ENCODE data around the gene GALT. TPM values are rescaled to one million over a fixed set of nuclear protein-coding genes. Genes with fewer than 3 reads are reported as not detected.
A peak's percentile ranks its signal among the peaks of the same experiment; 100 is the strongest.

GALT gene
- total and polyA plus RNA-seq, 5 experiments from 2014 or later = 38.2 to 181 (median 46.7) TPM

DNA sequence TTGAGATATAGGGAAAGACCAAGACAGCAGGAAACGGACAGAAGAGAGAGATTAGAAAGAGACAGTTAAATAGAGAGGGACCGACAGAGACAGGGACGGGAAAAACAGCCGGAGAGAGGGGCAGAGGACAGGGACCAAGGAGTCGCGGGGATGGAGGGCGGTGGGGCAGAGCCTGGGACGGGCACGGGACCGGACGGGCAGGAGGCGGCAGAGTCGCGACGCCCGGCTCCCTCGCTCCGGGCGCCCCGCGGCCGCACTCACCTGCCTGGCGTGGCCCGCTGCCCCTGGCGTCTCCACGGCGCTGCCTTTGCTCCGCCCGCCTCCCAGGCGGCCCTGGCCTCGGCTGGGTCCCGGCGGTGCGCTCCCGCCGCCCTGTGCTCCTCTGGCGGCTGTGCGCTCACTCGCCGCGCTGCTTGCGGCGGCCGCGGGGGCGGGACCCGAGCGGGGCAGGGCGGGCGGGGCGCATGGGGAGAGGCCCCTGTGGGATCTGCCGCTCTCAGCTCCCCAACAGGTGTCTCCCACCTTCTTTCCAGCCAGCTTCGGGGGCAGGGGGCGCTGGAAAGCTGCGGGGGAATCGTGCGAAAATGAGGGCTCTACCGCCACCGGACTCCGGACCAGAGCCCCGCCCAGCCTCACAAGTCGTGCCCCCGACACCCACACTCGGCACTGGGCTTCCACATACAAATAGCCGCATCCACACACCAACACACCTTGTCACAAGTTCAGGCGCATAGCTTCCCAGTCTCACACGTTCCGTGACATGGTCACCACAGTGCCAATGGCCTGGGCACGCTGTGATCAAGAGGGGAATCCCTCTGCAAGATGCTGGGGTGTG lies 17.6 kb upstream of the GALT start, which contains the start of gene ARID3C:
Gene ARID3C (minus strand): TSS at position 411 of the 835 bp plus-strand sequence. CDS start 1,052 bp downstream, outside the sequence.
- POLR2A ChIA-PET = interaction anchor here (0.6 to 1.3 kb wide), 6 partner anchors 8 to 1136 kb away, joined by 3 to 6 read pairs (median 4); partner anchors contain the start of genes DCTN3 and SIGMAR1
- H3K9me3 Mint-ChIP-seq = no peaks in the 10 kb centered on the region
- H3K27ac Mint-ChIP-seq = peak within 1 kb of the TSS in 6 of 10 donors; percentile 16 to 80 (median 48)
- peaks cover 0 to 3% (median 0%) of the 10 kb centered on the region in 3 donors for H3K36me3 Mint-ChIP-seq
- ATAC-seq (peak; percentile 89), DNase-seq (peak in 4 of 10 donors; percentile 29 to 55 (median 42))
- H3K27me3 Mint-ChIP-seq = peaks cover 22 to 66% (median 47%) of the 10 kb centered on the region in 5 donors
- peak within 1 kb of the TSS; percentile 78 to 95 (median 86) for H3K4me3 Mint-ChIP-seq
- H3K4me1 Mint-ChIP-seq = peaks cover 19 to 27% (median 22%) of the 10 kb centered on the region in 4 donors

GRCh38 chr9:34629491-34629808 lies 17.0 kb upstream of the GALT start:
- no peak for ATAC-seq
- H3K9me3 Mint-ChIP-seq = no peaks in the 10 kb centered on the region
- H3K27ac Mint-ChIP-seq = peak overlapping the region in 1 of 10 donors; percentile 80
- peaks cover 14 to 29% (median 22%) of the 10 kb centered on the region in 4 donors for H3K4me1 Mint-ChIP-seq
- POLR2A ChIA-PET = interaction anchor here (1.0 to 1.3 kb wide), 4 partner anchors 9 to 16 kb away, joined by 3 to 6 read pairs (median 4); partner anchors contain the start of genes DCTN3 and SIGMAR1
- H3K4me3 Mint-ChIP-seq = peak overlapping the region; percentile 73 to 89 (median 82)
- H3K27me3 Mint-ChIP-seq = peaks cover 18 to 63% (median 45%) of the 10 kb centered on the region in 5 donors
- no peak for DNase-seq
- peaks cover 0 to 3% (median 0%) of the 10 kb centered on the region in 3 donors for H3K36me3 Mint-ChIP-seq

- H3K36me3 Mint-ChIP-seq = peaks cover 0 to 7% (median 0%) of the 10 kb centered on the region in 3 donors
- H3K9me3 Mint-ChIP-seq = no peaks in the 10 kb centered on the region
- peak overlapping the region in 6 of 10 donors; percentile 24 to 89 (median 69) for H3K4me3 Mint-ChIP-seq
- POLR2A ChIA-PET = interaction anchor here (1.9 kb wide), 1 partner anchor 18 kb away, joined by 7 read pairs; the partner anchor contains the start of gene RPP25L
- H3K27me3 Mint-ChIP-seq = peaks cover 18 to 54% (median 39%) of the 10 kb centered on the region in 5 donors
- DNase-seq (no peak), ATAC-seq (no peak)
- H3K27ac Mint-ChIP-seq = peak overlapping the region in 3 of 10 donors; percentile 13 to 80 (median 33)
- peaks cover 18 to 38% (median 25%) of the 10 kb centered on the region in 4 donors for H3K4me1 Mint-ChIP-seq
Measured at GRCh38 chr9:34630402-34631154, 15.9 kb upstream of the GALT start.

- no peak for ATAC-seq
- Mint-ChIP-seq H3K27ac (peak overlapping the region in 1 of 10 donors; percentile 38), H3K36me3 (peaks cover 0 to 7% (median 0%) of the 10 kb centered on the region in 3 donors), H3K4me1 (peaks cover 27 to 48% (median 38%) of the 10 kb centered on the region in 4 donors), H3K9me3 (no peaks in the 10 kb centered on the region), H3K27me3 (peaks cover 6 to 28% (median 16%) of the 10 kb centered on the region in 5 donors), H3K4me3 (no peak overlapping the region)
- POLR2A ChIA-PET = interaction anchor here (0.7 to 5.5 kb wide), 5 partner anchors 11 to 60 kb away, joined by 3 to 51 read pairs (median 6); partner anchors contain the start of genes DCTN3, GALT and RPP25L
- DNase-seq = no peak
Measured at GRCh38 chr9:34633166-34633565, 13.3 kb upstream of the GALT start.

GRCh38 chr9:34633851-34634550 lies 12.5 kb upstream of the GALT start:
- DNase-seq (peak; percentile 61 to 86 (median 74)), ATAC-seq (peak; percentile 17 to 26)
- Mint-ChIP-seq H3K27me3 (peaks cover 2 to 19% (median 10%) of the 10 kb centered on the region in 5 donors), H3K36me3 (peaks cover 0 to 4% (median 0%) of the 10 kb centered on the region in 3 donors), H3K4me1 (peaks cover 26 to 49% (median 40%) of the 10 kb centered on the region in 4 donors), H3K9me3 (no peaks in the 10 kb centered on the region), H3K4me3 (peak overlapping the region in 3 of 10 donors; percentile 8 to 55 (median 24)), H3K27ac (peak overlapping the region in 3 of 10 donors; percentile 1 to 8 (median 2))
- POLR2A ChIA-PET = interaction anchor here (1.5 to 5.5 kb wide), 4 partner anchors 11 to 22 kb away, joined by 3 to 51 read pairs (median 12); partner anchors contain the start of genes DCTN3, GALT and RPP25L

- Mint-ChIP-seq H3K27me3 (peaks cover 0 to 12% (median 3%) of the 10 kb centered on the region in 5 donors), H3K4me3 (peak overlapping the region in 3 of 10 donors; percentile 18 to 67 (median 49)), H3K27ac (peak overlapping the region in 2 of 10 donors; percentile 20 to 25), H3K36me3 (peaks cover 0 to 4% (median 0%) of the 10 kb centered on the region in 3 donors), H3K4me1 (peaks cover 23 to 42% (median 36%) of the 10 kb centered on the region in 4 donors), H3K9me3 (no peaks in the 10 kb centered on the region)
- no peak for ATAC-seq
- no peak for DNase-seq
- POLR2A ChIA-PET = interaction anchor here (0.6 to 5.5 kb wide), 7 partner anchors 12 to 602 kb away, joined by 3 to 51 read pairs (median 6); partner anchors contain the start of genes DCTN3, GALT and RPP25L
Measured at GRCh38 chr9:34634551-34635248, 11.8 kb upstream of the GALT start.

- Mint-ChIP-seq H3K4me1 (peaks cover 20 to 42% (median 34%) of the 10 kb centered on the region in 4 donors), H3K36me3 (peaks cover 0 to 4% (median 0%) of the 10 kb centered on the region in 3 donors), H3K9me3 (no peaks in the 10 kb centered on the region), H3K27ac (peak overlapping the region in 2 of 10 donors; percentile 4 to 73), H3K4me3 (peak overlapping the region in 9 of 10 donors; percentile 14 to 86 (median 49)), H3K27me3 (peaks cover 0 to 4% (median 0%) of the 10 kb centered on the region in 5 donors)
- ATAC-seq = no peak
- POLR2A ChIA-PET = interaction anchor here (0.6 to 5.5 kb wide), 6 partner anchors 11 to 603 kb away, joined by 3 to 51 read pairs (median 14); partner anchors contain the start of genes CCL27, DCTN3, GALT and RPP25L
- DNase-seq = no peak
Measured at GRCh38 chr9:34635556-34635955, 10.9 kb upstream of the GALT start.

GRCh38 chr9:34636791-34637355 lies 9.6 kb upstream of the GALT start:
- Mint-ChIP-seq H3K27me3 (no peaks in the 10 kb centered on the region), H3K36me3 (peaks cover 0 to 4% (median 0%) of the 10 kb centered on the region in 3 donors), H3K4me1 (peaks cover 20 to 42% (median 34%) of the 10 kb centered on the region in 4 donors), H3K9me3 (no peaks in the 10 kb centered on the region), H3K4me3 (peak overlapping the region; percentile 82 to 93 (median 90)), H3K27ac (peak overlapping the region; percentile 63 to 95 (median 89))
- ATAC-seq (no peak), DNase-seq (no peak)
- POLR2A ChIA-PET = interaction anchor here (0.6 to 5.5 kb wide), 14 partner anchors 9 to 1020 kb away, joined by 3 to 55 read pairs (median 8); partner anchors contain the start of genes CCL27, DCTN3, GALT and IL11RA

DNA sequence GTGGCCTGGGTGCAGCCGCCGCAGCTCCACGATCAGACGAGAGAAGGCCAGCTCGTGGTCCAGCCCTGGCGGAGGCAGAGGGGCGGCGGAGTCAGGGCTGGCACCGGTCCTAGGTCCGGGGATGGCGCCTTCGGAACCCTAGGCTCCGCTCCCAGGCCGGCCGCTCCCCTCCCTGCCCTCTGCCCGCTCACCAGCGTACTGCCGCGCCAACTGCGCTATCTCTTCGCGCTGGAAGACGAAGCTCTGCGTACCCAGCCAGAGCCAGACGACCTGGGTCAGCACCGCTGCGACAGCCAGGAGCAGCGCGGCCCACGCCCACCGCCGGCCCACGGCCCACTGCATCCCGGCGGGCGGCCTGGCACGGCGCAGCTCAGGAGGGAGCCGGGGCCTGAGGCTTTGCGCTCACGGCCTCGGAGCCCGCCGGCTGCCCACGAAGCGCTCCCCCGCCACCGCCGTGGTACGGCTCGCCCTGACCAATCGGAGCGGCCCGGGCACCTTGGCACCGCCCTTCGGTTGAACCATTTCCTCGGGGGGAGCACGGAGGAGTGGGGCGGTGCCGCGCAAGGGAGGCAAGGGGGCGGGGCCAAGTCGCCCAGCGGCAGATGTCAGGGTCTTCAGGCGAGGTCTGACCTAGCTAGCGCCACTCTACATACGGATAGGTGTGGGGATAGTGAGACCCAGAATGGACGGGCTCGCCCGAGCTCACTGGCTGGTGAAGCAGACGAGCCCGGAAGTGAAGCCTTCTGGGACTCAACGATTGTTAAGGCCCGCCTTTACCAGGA lies 8.9 kb upstream of the GALT start, which contains the start of gene SIGMAR1:
Gene SIGMAR1 (minus strand): TSS at position 432 of the 782 bp plus-strand sequence. CDS start 90 bp downstream, at position 342.
- H3K27me3 Mint-ChIP-seq = no peaks in the 10 kb centered on the region
- peak within 1 kb of the TSS; percentile 91 to 96 (median 94) for H3K27ac Mint-ChIP-seq
- H3K9me3 Mint-ChIP-seq = no peaks in the 10 kb centered on the region
- ATAC-seq (peak; percentile 89 to 92), DNase-seq (peak; percentile 85 to 97 (median 93))
- POLR2A ChIA-PET = interaction anchor here (0.6 to 5.5 kb wide), 20 partner anchors 8 to 1348 kb away, joined by 3 to 55 read pairs (median 6); partner anchors contain the start of genes ARID3C, CCL27, DCTN3 and ENHO
- peaks cover 18 to 42% (median 34%) of the 10 kb centered on the region in 4 donors for H3K4me1 Mint-ChIP-seq
- H3K4me3 Mint-ChIP-seq = peak within 1 kb of the TSS; percentile 82 to 93 (median 90)
- peaks cover 0 to 4% (median 0%) of the 10 kb centered on the region in 3 donors for H3K36me3 Mint-ChIP-seq

All from naive thymus-derived CD8-positive, alpha-beta T cell (primary cell).